Thoracic aorta (tissue), 2 donors: ENCODE results near the gene COA5. TPM values are rescaled to one million over a fixed set of nuclear protein-coding genes. Genes with fewer than 3 reads are reported as not detected.

Source experiments
- ATAC-seq: fragments of 150-250 bp; one replicate; pipeline ENCODE4 v1.8.0; 2017; ENCODE audit warnings: low read depth; ENCODE audit not compliant: insufficient number of reproducible peaks, low FRiP score
- DNase-seq: peaks from one replicate; pipeline ENCODE4 v3.0.0-alpha.2; 2020; ENCODE audit warnings: low spot score
- H3K27ac ChIP-seq, 2 donors: fragments of 200-600 bp; sonication (generic); 1 replicate in 1 of 2; 2 replicates in 1 of 2; pipeline ENCODE4 v1.5.1; 2016; ENCODE audit warnings: mild to moderate bottlenecking in 2 of 2, moderate library complexity in 2 of 2
- H3K27me3 ChIP-seq: fragments of 200-600 bp; sonication (generic); replicated peaks from 2 replicates; pipeline ENCODE4 v1.6.0; 2016; ENCODE audit warnings: mild to moderate bottlenecking; ENCODE audit not compliant: insufficient read depth
- H3K36me3 ChIP-seq: fragments of 200-600 bp; sonication (generic); one replicate; pipeline ENCODE4 v1.5.1; 2016
- H3K4me1 ChIP-seq, 2 donors: fragments of 200-600 bp; sonication (generic); 1 replicate in 1 of 2; 2 replicates in 1 of 2; pipeline versions ENCODE4 v1.5.1 to v1.6.0; 2016; ENCODE audit warnings: low read depth in 2 of 2, mild to moderate bottlenecking in 1 of 2; ENCODE audit not compliant: control insufficient read depth in 1 of 2
- H3K4me3 ChIP-seq: fragments of 200-600 bp; sonication (generic); 2 replicates; pipeline ENCODE4 v1.5.1; 2016; ENCODE audit warnings: mild to moderate bottlenecking
- H3K9me3 ChIP-seq: fragments of 200-600 bp; sonication (generic); 2 replicates; pipeline ENCODE4 v1.5.1; 2016
- CTCF ChIP-seq: fragments of 200-600 bp; sonication (generic); IDR thresholded peaks from one replicate; pipeline ENCODE4 v1.5.1; 2019; ENCODE audit warnings: antibody characterized with exemption
- total RNA-seq, 2 donors: library from RNA; depleted of rRNA; stranded (reverse); fragments of >200 nt; gene quantifications; one replicate each; pipeline versions ENCODE4 v1.1.0 to v1.2.3, GENCODE V29; 2016

COA5 gene
- total RNA-seq, 2 donors from 2014 or later = 29.8 to 37.5 TPM

- Histone ChIP-seq H3K27ac (no peak overlapping the region), H3K36me3 (no peaks in the 10 kb centered on the region), H3K9me3 (no peaks in the 10 kb centered on the region), H3K27me3 (no peaks in the 10 kb centered on the region), H3K4me1 (no peaks in the 10 kb centered on the region), H3K4me3 (no peak overlapping the region)
- TF ChIP-seq CTCF = no peak
- no peak for ATAC-seq
- no peak for DNase-seq
These were observed 18.8 kb downstream of the COA5 start for GRCh38 chr2:98589489-98589888.

GRCh38 chr2:98588880-98589431 is 19.4 kb downstream of the COA5 start:
- Histone ChIP-seq H3K27ac (no peak overlapping the region), H3K36me3 (peaks cover 2% of the 10 kb centered on the region), H3K4me1 (no peaks in the 10 kb centered on the region), H3K4me3 (no peak overlapping the region), H3K27me3 (no peaks in the 10 kb centered on the region), H3K9me3 (no peaks in the 10 kb centered on the region)
- DNase-seq (no peak), ATAC-seq (no peak)
- TF ChIP-seq CTCF = no peak

- Histone ChIP-seq H3K27ac (no peak overlapping the region), H3K36me3 (peaks cover 3% of the 10 kb centered on the region), H3K4me1 (no peaks in the 10 kb centered on the region), H3K27me3 (no peaks in the 10 kb centered on the region), H3K9me3 (no peaks in the 10 kb centered on the region), H3K4me3 (no peak overlapping the region)
- no peak for TF ChIP-seq CTCF
- no peak for DNase-seq
- ATAC-seq = no peak
These were observed 21.7 kb downstream of the COA5 start for GRCh38 chr2:98586551-98587140.

- Histone ChIP-seq H3K36me3 (peaks cover 3% of the 10 kb centered on the region), H3K27me3 (no peaks in the 10 kb centered on the region), H3K9me3 (no peaks in the 10 kb centered on the region), H3K4me1 (no peaks in the 10 kb centered on the region), H3K4me3 (no peak overlapping the region), H3K27ac (no peak overlapping the region)
- DNase-seq (no peak), ATAC-seq (no peak)
- no peak for TF ChIP-seq CTCF
These were observed 22.9 kb downstream of the COA5 start for GRCh38 chr2:98585386-98585785.

GRCh38 chr2:98583816-98584618 is 24.3 kb downstream of the COA5 start:
- H3K27me3 ChIP-seq = no peaks in the 10 kb centered on the region
- H3K4me3 ChIP-seq = no peak overlapping the region
- DNase-seq (no peak), ATAC-seq (no peak)
- peaks cover 3% of the 10 kb centered on the region for H3K36me3 ChIP-seq
- no peak overlapping the region for H3K27ac ChIP-seq
- no peaks in the 10 kb centered on the region for H3K9me3 ChIP-seq
- TF ChIP-seq CTCF = no peak
- no peaks in the 10 kb centered on the region for H3K4me1 ChIP-seq
